Measurements from ENCODE around the gene UGT8.

- TF ChIP-seq EZH2 (IDR thresholded peaks at IDR 0.05; ENCODE audit: borderline replicate concordance, low read length): no peak
- TF ChIP-seq, protein P1, sequence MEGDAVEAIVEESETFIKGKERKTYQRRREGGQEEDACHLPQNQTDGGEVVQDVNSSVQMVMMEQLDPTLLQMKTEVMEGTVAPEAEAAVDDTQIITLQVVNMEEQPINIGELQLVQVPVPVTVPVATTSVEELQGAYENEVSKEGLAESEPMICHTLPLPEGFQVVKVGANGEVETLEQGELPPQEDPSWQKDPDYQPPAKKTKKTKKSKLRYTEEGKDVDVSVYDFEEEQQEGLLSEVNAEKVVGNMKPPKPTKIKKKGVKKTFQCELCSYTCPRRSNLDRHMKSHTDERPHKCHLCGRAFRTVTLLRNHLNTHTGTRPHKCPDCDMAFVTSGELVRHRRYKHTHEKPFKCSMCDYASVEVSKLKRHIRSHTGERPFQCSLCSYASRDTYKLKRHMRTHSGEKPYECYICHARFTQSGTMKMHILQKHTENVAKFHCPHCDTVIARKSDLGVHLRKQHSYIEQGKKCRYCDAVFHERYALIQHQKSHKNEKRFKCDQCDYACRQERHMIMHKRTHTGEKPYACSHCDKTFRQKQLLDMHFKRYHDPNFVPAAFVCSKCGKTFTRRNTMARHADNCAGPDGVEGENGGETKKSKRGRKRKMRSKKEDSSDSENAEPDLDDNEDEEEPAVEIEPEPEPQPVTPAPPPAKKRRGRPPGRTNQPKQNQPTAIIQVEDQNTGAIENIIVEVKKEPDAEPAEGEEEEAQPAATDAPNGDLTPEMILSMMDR (IDR thresholded peaks at IDR 0.05; ENCODE audit: low read length): no peak
Measured at GRCh38 chr4:114663083-114663482, 64.5 kb downstream of the UGT8 start.
